GM12864 (cell line): ENCODE results near the gene FRMD4A.

Experiments used
- DNase-seq: peaks from one replicate; pipeline ENCODE4 v3.0.0-alpha.2; 2011; ENCODE audit warnings: low read depth
- H3K4me3 ChIP-seq: 2 replicates; pipeline ENCODE4 v1.5.1; 2011; ENCODE audit warnings: mild to moderate bottlenecking, low read depth, low read length, control low read depth
- TF ChIP-seq, protein P1 (sequence below): IDR thresholded peaks from 2 replicates; pipeline ENCODE4 v1.5.1; 2011; ENCODE audit warnings: low read depth, mild to moderate bottlenecking, moderate library complexity, low read length, control low read depth, inconsistent platforms; ENCODE audit errors: missing control alignments

The FRMD4A gene

DNA sequence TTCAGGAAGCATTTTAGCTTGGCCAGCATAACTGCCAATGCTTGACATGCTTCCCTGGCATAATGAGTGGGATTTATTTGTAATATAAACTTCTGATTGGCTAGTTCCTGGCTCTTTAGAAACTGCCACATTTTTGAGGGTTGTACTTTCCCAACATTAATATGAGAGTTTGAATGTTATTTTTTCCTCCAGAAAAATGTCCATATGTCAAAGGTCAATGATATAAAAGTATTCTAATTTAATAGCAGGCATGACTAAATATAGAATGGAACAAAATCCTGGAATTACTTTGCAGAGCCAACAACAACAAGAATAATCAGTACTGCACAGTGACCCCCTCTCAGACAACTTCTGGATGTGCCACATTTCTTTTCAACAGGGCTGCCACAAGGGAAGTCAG lies 391.3 kb downstream of the FRMD4A start:
- DNase-seq, result no peak
- no peak overlapping the region for H3K4me3 ChIP-seq
- TF ChIP-seq, protein P1, sequence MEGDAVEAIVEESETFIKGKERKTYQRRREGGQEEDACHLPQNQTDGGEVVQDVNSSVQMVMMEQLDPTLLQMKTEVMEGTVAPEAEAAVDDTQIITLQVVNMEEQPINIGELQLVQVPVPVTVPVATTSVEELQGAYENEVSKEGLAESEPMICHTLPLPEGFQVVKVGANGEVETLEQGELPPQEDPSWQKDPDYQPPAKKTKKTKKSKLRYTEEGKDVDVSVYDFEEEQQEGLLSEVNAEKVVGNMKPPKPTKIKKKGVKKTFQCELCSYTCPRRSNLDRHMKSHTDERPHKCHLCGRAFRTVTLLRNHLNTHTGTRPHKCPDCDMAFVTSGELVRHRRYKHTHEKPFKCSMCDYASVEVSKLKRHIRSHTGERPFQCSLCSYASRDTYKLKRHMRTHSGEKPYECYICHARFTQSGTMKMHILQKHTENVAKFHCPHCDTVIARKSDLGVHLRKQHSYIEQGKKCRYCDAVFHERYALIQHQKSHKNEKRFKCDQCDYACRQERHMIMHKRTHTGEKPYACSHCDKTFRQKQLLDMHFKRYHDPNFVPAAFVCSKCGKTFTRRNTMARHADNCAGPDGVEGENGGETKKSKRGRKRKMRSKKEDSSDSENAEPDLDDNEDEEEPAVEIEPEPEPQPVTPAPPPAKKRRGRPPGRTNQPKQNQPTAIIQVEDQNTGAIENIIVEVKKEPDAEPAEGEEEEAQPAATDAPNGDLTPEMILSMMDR, result no peak

GRCh38 chr10:13938950-13939349 lies 391.8 kb downstream of the FRMD4A start:
- DNase-seq, result no peak
- no peak overlapping the region for H3K4me3 ChIP-seq
- TF ChIP-seq, protein P1, result no peak

DNA sequence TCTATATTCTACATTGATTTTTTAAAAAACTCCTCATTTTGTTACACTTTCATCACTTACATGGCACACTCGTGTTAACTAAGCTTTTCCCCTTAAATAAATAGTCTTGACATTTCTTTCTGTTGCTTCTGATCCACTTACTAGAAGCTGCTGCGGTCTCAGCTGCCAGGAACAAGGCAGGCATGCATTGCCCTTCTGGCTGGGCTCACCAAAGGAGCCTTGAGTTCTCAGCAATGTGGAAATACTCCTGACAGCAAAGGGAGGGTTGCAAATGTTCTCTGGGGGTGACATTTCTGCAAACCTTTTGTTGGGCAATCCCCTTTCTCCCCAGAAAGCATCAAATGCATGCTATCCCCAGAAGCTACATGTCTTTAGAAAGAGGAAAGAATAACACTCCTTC lies 393.9 kb downstream of the FRMD4A start:
- no peak for DNase-seq
- TF ChIP-seq, protein P1, result no peak
- no peak overlapping the region for H3K4me3 ChIP-seq

GRCh38 chr10:13930120-13930519 lies 400.6 kb downstream of the FRMD4A start:
- DNase-seq, result no peak
- TF ChIP-seq, protein P1, result no peak
- H3K4me3 ChIP-seq, result no peak overlapping the region

DNA sequence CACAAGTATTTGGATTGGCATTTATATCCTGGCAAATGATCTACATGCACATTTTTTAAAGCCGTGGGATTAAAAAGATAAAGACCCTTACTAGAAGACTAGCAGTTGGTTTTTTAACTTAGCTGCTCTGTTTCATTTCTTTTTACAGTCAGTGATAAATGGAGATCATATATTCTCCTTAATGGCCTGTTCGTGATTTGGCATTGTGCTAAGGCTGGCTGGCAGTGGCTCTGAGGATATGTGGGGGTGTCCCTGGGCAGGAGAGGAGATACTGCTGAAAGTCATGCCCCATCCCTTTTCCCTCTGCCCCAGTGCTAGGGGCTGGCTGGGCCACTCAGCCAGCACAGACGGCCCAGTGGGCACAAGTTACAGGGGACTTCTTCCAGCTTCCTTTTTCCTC lies 402.3 kb downstream of the FRMD4A start:
- no peak overlapping the region for H3K4me3 ChIP-seq
- TF ChIP-seq, protein P1, result no peak
- no peak for DNase-seq

DNA sequence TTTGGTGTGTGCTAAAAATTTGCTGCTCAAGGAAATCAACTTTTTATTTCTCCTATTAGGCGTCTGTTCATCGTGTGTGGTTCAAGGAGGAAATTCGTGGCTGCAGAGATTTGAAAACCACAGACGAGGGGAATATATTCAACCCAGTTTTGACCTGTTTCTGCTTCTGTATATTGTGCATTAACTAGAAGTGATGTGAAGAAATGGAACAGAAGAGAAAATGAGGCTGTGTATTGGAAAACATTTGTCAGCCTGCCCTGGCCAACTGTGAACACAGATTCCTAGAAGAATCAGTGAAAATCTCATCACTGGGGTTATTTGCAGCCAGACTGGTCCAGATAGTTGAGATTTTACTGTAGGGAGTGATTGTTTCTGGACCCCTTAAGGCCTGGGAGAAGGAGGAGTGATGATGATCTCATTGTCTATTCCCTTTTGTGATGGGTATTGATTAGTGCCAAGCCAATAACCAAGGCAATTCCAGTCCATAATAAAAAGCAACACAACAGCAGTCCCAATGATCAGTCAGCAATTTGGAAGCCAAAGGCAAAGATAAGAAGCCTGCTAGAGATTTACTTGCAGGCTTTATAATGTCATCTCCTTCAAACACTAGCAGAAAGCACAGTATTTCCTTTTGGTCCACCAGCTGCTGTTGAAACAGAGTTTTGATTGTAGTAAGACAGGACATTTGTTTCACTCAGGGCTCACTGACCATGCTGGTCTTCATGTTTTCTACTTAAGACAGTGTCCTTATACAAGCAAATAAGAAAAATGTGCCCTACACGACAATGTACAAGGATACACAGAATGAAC lies 404.5 kb downstream of the FRMD4A start:
- TF ChIP-seq, protein P1, result no peak
- no peak overlapping the region for H3K4me3 ChIP-seq
- DNase-seq, result no peak

DNA sequence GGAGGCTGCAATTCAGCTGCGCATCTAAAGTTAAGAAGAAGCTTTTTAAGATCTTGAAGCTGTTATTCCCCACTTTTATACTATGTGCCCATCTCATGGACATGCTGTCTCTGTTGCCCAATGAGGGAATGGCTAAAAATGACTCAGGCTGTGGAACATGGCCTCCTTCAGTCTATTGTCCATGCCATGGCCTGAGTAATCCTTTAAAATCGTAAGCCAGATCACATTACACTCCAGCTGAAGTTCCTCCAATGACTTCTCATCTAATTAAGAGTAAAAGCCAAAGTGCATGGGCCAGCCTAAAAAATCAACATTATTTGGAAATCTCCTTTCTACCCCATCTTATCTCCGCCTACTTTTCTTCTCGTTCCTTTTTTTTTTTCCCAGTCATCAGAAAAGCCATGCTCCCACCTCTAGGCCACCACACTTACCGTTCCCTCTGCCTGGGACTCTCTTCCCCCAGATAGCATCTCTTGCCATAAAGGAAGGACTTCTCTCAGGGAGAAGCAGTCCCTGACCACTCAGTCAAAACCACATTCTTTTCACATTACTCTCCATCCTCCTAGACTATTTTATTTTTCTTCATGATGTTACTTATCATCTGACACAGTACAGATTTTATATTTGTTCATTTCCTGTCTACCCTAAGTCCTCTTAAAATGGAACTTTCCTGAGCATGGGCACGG lies 406.5 kb downstream of the FRMD4A start:
- no peak for DNase-seq
- no peak overlapping the region for H3K4me3 ChIP-seq
- TF ChIP-seq, protein P1, result no peak
